ENCODE results near the gene NDUFV1.

DNA sequence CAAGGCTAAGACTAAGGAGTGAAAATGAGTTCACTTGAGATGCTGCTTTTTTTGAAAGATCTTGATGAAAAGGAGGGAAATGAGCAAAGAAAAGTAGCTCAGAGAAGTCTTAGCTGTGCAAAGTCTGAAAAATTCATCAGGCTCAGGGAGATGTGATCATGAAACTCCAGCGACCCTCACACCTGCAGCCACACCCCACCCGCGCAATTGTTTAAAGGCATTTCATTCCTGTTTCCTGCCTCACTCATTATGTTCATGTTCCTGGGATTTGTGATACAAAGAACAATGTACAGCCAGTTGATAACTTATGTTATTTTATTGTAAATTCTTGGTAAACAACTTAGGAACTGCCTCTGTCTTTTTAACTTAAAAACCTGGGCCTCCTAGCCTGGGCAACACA, 31.8 kb upstream of the NDUFV1 start:
- TF ChIP-seq POLR2A (IDR thresholded peaks at IDR 0.05) = no peak
- TF ChIP-seq, protein P1, sequence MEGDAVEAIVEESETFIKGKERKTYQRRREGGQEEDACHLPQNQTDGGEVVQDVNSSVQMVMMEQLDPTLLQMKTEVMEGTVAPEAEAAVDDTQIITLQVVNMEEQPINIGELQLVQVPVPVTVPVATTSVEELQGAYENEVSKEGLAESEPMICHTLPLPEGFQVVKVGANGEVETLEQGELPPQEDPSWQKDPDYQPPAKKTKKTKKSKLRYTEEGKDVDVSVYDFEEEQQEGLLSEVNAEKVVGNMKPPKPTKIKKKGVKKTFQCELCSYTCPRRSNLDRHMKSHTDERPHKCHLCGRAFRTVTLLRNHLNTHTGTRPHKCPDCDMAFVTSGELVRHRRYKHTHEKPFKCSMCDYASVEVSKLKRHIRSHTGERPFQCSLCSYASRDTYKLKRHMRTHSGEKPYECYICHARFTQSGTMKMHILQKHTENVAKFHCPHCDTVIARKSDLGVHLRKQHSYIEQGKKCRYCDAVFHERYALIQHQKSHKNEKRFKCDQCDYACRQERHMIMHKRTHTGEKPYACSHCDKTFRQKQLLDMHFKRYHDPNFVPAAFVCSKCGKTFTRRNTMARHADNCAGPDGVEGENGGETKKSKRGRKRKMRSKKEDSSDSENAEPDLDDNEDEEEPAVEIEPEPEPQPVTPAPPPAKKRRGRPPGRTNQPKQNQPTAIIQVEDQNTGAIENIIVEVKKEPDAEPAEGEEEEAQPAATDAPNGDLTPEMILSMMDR (IDR thresholded peaks at IDR 0.05) = no peak

All from breast epithelium (tissue), 3 donors.